NCI-H1105 (cell line): ENCODE results near the gene TXNRD2.
"Not testable (repeated sequence)": the region's sequence is repeated elsewhere in the genome, so short reads cannot be mapped to it uniquely, and the experiment has no call there.

Source experiments
- DNase-seq: peaks from one replicate; lab custom pipeline; 2025; lab: John Stamatoyannopoulos, UW

Gene TXNRD2

GRCh38 chr22:19948057-19948760, 6.6 kb upstream of the TXNRD2 start:
- no peak for DNase-seq

GRCh38 chr22:19943082-19944026, 1.7 kb upstream of the TXNRD2 start:
- no peak for DNase-seq

GRCh38 chr22:19942157-19943081, 801 bp upstream of the TXNRD2 start:
- DNase-seq = no peak

GRCh38 chr22:19940536-19941364, 868 bp downstream of the TXNRD2 start:
- DNase-seq = no peak

- no peak for DNase-seq
Observed at GRCh38 chr22:19937616-19938473, 3.8 kb downstream of the TXNRD2 start.

GRCh38 chr22:19936513-19936912, 5.1 kb downstream of the TXNRD2 start:
- no peak for DNase-seq

GRCh38 chr22:19935123-19935718, 6.4 kb downstream of the TXNRD2 start:
- not testable (repeated sequence) for DNase-seq

GRCh38 chr22:19933341-19934241, 8.0 kb downstream of the TXNRD2 start:
- peak; percentile 39 for DNase-seq

GRCh38 chr22:19932367-19933206, 9.0 kb downstream of the TXNRD2 start:
- DNase-seq = peak; percentile 65

GRCh38 chr22:19931514-19931913, 10.1 kb downstream of the TXNRD2 start:
- DNase-seq = no peak

- no peak for DNase-seq
Observed at GRCh38 chr22:19930551-19931486, 10.8 kb downstream of the TXNRD2 start.

GRCh38 chr22:19929586-19930550, 11.8 kb downstream of the TXNRD2 start:
- no peak for DNase-seq

- no peak for DNase-seq
Observed at GRCh38 chr22:19928207-19928606, 13.4 kb downstream of the TXNRD2 start.

GRCh38 chr22:19927696-19928095, 13.9 kb downstream of the TXNRD2 start:
- no peak for DNase-seq

GRCh38 chr22:19926028-19926427, 15.6 kb downstream of the TXNRD2 start:
- not testable (repeated sequence) for DNase-seq
